ENCODE data around the gene CTPS1.

CTPS1 gene

DNA sequence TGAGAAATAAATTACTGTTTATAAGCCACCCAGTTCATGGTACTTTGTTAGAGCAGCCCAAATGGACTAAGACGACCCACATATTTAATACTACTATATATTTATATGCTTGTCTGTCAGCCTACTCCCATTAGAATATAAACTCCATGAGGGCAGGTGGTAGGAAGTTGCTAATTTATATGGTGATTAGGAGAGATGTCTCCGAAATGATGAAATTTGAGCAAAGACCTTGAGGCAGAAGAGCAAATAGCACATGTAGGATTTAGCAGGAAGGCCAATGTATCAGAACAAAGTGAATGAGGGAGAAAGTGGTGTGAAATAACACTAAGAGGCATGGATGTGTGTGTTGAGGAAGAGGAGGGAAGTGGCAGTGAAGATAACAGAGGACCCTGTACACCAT is 52.7 kb downstream of the CTPS1 start:
- TF ChIP-seq GATA2 (IDR thresholded peaks at IDR 0.05; ENCODE audit: low read depth, low read length) (no peak), GATA3 (IDR thresholded peaks at IDR 0.05; ENCODE audit: low read depth, low read length) (no peak)

DNA sequence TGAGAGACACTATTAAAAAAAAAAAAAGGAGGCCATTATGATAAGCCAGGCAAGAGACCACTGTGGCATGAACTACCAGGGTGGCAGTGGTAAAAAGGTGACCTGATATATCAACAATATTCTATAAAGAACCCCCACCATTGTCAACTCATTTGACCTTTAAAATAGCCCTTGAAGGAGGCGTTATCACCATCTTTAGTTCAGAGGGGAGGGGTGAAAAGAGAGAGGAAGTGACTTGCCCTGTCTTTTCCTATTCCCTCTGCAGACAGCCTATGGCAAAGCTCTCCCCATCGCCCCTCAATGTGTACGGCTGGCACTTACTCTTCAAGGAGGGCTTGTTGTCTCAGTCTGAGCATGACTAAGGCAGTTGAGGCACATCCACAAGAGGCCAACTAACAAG is 53.8 kb downstream of the CTPS1 start:
- TF ChIP-seq GATA2 (IDR thresholded peaks at IDR 0.05; ENCODE audit: low read depth, low read length) = no peak
- no peak for TF ChIP-seq GATA3 (IDR thresholded peaks at IDR 0.05; ENCODE audit: low read depth, low read length)

- TF ChIP-seq GATA2 (IDR thresholded peaks at IDR 0.05; ENCODE audit: low read depth, low read length) (no peak), GATA3 (IDR thresholded peaks at IDR 0.05; ENCODE audit: low read depth, low read length) (no peak)
Observed at GRCh38 chr1:41037116-41037903, 57.8 kb downstream of the CTPS1 start.

DNA sequence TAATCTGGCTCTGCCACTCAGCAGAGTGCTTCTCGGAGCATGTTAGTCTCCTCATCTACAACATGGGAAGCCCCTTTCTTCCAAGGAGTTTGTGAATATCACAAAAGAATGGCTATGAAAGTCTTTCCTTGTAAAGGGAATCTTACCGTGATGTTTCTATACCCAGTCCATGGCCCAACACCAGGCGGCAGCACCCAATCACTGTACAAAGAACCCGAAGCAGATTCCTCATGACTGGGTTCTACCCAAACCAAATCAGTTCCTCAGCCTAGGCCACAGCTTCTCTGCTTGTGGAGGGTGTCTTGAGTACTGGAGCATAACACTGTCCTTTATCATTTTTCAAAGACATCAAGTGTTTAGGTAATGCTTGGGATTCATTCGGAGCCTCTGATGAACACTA is 58.6 kb downstream of the CTPS1 start:
- TF ChIP-seq GATA3 (IDR thresholded peaks at IDR 0.05; ENCODE audit: low read depth, low read length) = no peak
- TF ChIP-seq GATA2 (IDR thresholded peaks at IDR 0.05; ENCODE audit: low read depth, low read length) = no peak

GRCh38 chr1:41041614-41042270 is 62.2 kb downstream of the CTPS1 start:
- TF ChIP-seq GATA3 (IDR thresholded peaks at IDR 0.05; ENCODE audit: low read depth, low read length) (no peak), GATA2 (IDR thresholded peaks at IDR 0.05; ENCODE audit: low read depth, low read length) (no peak)

GRCh38 chr1:41044187-41044586 is 64.7 kb downstream of the CTPS1 start:
- TF ChIP-seq GATA3 (IDR thresholded peaks at IDR 0.05; ENCODE audit: low read depth, low read length) (no peak), GATA2 (IDR thresholded peaks at IDR 0.05; ENCODE audit: low read depth, low read length) (no peak)

- TF ChIP-seq GATA2 (IDR thresholded peaks at IDR 0.05; ENCODE audit: low read depth, low read length) (no peak), GATA3 (IDR thresholded peaks at IDR 0.05; ENCODE audit: low read depth, low read length) (no peak)
Observed at GRCh38 chr1:41045740-41046139, 66.2 kb downstream of the CTPS1 start.

DNA sequence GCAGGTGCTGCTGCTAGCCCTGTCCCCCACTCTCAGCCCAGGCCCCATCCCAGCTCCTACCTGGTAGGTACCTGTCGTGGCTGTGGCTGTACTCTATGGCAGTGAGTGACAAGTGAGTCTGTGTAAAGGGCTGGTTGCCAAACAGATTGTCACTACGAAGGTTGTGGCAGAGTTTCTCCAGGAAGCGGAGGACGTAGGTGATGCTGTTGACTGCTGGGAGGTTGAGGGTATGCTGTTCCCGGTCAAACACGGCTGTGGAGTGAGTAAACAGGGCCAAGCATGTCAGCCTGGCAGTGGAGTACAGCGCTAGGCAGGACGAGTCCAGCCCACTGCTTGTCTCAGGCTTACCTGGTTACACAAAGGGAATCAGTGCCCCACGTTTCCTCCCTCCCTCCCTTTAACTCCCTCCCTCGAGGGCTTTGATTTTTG is 66.9 kb downstream of the CTPS1 start:
- no peak for TF ChIP-seq GATA3 (IDR thresholded peaks at IDR 0.05; ENCODE audit: low read depth, low read length)
- TF ChIP-seq GATA2 (IDR thresholded peaks at IDR 0.05; ENCODE audit: low read depth, low read length) = no peak

DNA sequence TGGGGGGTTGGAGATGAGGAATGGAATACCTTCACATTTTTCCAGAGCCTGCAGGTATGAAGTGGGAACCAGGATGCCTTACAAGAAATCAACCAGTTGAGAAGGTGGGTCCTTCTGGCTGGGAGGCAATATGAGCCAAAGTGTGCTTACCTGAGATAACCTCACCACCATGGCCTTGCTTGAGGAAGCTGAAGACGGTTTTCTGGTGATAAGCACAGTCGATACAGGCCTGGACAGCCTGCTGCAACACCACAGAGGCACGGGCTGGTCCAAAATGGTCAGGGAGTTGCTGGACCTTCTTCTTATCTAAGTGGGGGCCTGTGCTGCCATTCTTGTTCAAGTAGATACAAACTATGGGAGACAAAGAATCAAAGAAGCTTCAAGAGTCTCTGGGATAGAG is 69.0 kb downstream of the CTPS1 start:
- TF ChIP-seq GATA3 (IDR thresholded peaks at IDR 0.05; ENCODE audit: low read depth, low read length) (no peak), GATA2 (IDR thresholded peaks at IDR 0.05; ENCODE audit: low read depth, low read length) (no peak)

GRCh38 chr1:41051022-41051421 is 71.5 kb downstream of the CTPS1 start:
- TF ChIP-seq GATA3 (IDR thresholded peaks at IDR 0.05; ENCODE audit: low read depth, low read length) (no peak), GATA2 (IDR thresholded peaks at IDR 0.05; ENCODE audit: low read depth, low read length) (no peak)

DNA sequence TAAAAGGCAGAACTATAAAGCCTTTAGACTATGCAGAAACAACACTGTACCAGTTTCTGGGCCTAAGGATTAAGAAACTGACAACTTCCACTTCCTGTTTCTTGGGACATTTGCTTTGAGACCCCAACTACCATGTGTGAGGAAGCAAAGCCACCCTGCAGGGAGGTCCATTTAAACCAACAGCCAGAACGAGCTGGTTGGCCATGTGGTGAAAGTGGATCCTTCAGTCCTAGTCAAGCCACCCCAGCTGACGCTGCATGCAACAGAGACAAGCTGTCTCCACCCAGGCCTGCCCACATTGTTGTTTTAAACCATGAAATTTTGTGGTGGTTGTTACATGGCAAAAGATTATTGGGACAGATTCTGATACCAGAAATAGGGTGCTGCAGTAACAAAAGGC is 73.8 kb downstream of the CTPS1 start:
- TF ChIP-seq GATA3 (IDR thresholded peaks at IDR 0.05; ENCODE audit: low read depth, low read length) = no peak
- TF ChIP-seq GATA2 (IDR thresholded peaks at IDR 0.05; ENCODE audit: low read depth, low read length) = no peak

DNA sequence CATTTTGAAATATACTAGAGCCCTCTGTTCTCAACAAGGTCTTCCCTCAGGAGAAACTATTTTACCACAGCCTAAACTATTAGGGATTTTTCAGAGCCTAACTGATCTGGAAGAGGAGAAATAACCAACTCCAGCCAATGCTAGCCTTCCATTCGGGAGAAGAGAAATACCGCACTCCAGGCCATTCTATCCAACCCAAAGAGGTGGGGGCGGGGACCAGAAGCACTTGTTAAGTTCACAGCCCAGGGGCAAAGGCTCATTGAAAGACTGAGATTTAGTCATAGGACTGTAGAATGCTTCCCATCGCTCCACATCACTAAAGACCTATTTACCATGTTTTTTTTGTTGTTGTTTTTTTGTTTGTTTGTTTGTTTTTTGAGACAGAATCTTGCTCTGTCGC is 77.4 kb downstream of the CTPS1 start:
- TF ChIP-seq GATA2 (IDR thresholded peaks at IDR 0.05; ENCODE audit: low read depth, low read length) (no peak), GATA3 (IDR thresholded peaks at IDR 0.05; ENCODE audit: low read depth, low read length) (no peak)
